SK-N-SH treated with all-trans-retinoic acid at 6 μM for 48 hours (cell line): Measurements from ENCODE around the gene TRPM7.
"Not testable (repeated sequence)": the region's sequence is repeated elsewhere in the genome, so short reads cannot be mapped to it uniquely, and the experiment has no call there.

Experiments
- ATAC-seq: fragments of 200-7000 bp; cut with Tn5 transposase; 3 replicates; pipeline ENCODE4 v1.9.1; 2020; ENCODE audit warnings: mild to moderate bottlenecking, moderate library complexity
- ARNTL ChIP-seq: fragments of 450-650 bp; formaldehyde crosslinking; IDR thresholded peaks from 2 replicates; pipeline ENCODE4 v1.5.0; 2020; ENCODE audit warnings: low read depth, mild to moderate bottlenecking, moderate library complexity, borderline replicate concordance
- BACH2 ChIP-seq: fragments of 250-450 bp; sonication (Bioruptor Pico); IDR thresholded peaks from 2 replicates; pipeline ENCODE4 v1.9.0; 2021; ENCODE audit warnings: mild to moderate bottlenecking, borderline replicate concordance
- CSDC2 ChIP-seq: fragments of 250-450 bp; sonication (Bioruptor Pico); IDR thresholded peaks from 2 replicates; pipeline ENCODE4 v1.5.0; 2020; ENCODE audit warnings: mild to moderate bottlenecking, moderate library complexity
- ESRRG ChIP-seq: fragments of 250-450 bp; sonication (Bioruptor Pico); IDR thresholded peaks from 2 replicates; pipeline ENCODE4 v1.6.1; 2021; ENCODE audit warnings: mild to moderate bottlenecking
- ISL1 ChIP-seq: fragments of 250-450 bp; sonication (Bioruptor Pico); IDR thresholded peaks from 2 replicates; pipeline ENCODE4 v2.1.2; 2022; ENCODE audit warnings: mild to moderate bottlenecking, moderate library complexity
- OSR1 ChIP-seq: fragments of 250-450 bp; sonication (Bioruptor Pico); IDR thresholded peaks from 2 replicates; pipeline ENCODE4 v1.8.0; 2022; ENCODE audit warnings: moderate library complexity, mild to moderate bottlenecking, inconsistent platforms
- PPARA ChIP-seq: fragments of 250-450 bp; sonication (Bioruptor Pico); IDR thresholded peaks from 2 replicates; pipeline ENCODE4 v1.5.0; 2020; ENCODE audit warnings: mild to moderate bottlenecking, borderline replicate concordance
- RARB ChIP-seq: fragments of 250-450 bp; sonication (Bioruptor Pico); IDR thresholded peaks from 2 replicates; pipeline ENCODE4 v1.8.0; 2021; ENCODE audit warnings: mild to moderate bottlenecking, moderate library complexity
- SNAI2 ChIP-seq: fragments of 250-450 bp; sonication (Bioruptor Pico); IDR thresholded peaks from 2 replicates; pipeline ENCODE4 v1.5.0; 2020; ENCODE audit warnings: mild to moderate bottlenecking, moderate library complexity
- TCF4 ChIP-seq: fragments of 250-450 bp; sonication (Bioruptor Pico); IDR thresholded peaks from 2 replicates; pipeline ENCODE4 v1.8.0; 2021; ENCODE audit warnings: mild to moderate bottlenecking, moderate library complexity, borderline replicate concordance
- TOX ChIP-seq: fragments of 250-450 bp; sonication (Bioruptor Pico); IDR thresholded peaks from 2 replicates; pipeline ENCODE4 v1.8.0; 2021; ENCODE audit warnings: mild to moderate bottlenecking, moderate library complexity, borderline replicate concordance
- TSHZ2 ChIP-seq: fragments of 250-450 bp; sonication (Bioruptor Pico); IDR thresholded peaks from 2 replicates; pipeline ENCODE4 v1.5.0; 2020; ENCODE audit warnings: mild to moderate bottlenecking, moderate library complexity
- ZFP3 ChIP-seq: fragments of 250-450 bp; sonication (Bioruptor Pico); IDR thresholded peaks from 2 replicates; pipeline ENCODE4 v1.5.0; 2020; ENCODE audit warnings: mild to moderate bottlenecking, moderate library complexity
- ZFP30 ChIP-seq: fragments of 450-650 bp; formaldehyde crosslinking; IDR thresholded peaks from 2 replicates; pipeline ENCODE4 v1.5.0; 2022; ENCODE audit warnings: mild to moderate bottlenecking, moderate library complexity
- ZNF565 ChIP-seq: fragments of 450-650 bp; formaldehyde crosslinking; conservative IDR thresholded peaks from 2 replicates; pipeline ENCODE4 v1.5.0; 2020; ENCODE audit warnings: low read depth, mild to moderate bottlenecking, moderate library complexity
- ZNF70 ChIP-seq: fragments of 450-650 bp; formaldehyde crosslinking; IDR thresholded peaks from 2 replicates; pipeline ENCODE4 v1.5.0; 2020; ENCODE audit warnings: mild to moderate bottlenecking, moderate library complexity
- ZNF8 ChIP-seq: fragments of 450-650 bp; formaldehyde crosslinking; IDR thresholded peaks from 2 replicates; pipeline ENCODE4 v1.5.0; 2020; ENCODE audit warnings: mild to moderate bottlenecking, moderate library complexity
- TF ChIP-seq, protein P1 (sequence below): fragments of 250-450 bp; sonication (Bioruptor Pico); IDR thresholded peaks from 2 replicates; pipeline ENCODE4 v1.5.1; 2020; ENCODE audit warnings: low read depth, mild to moderate bottlenecking, moderate library complexity
- TF ChIP-seq, protein P2 (sequence below): fragments of 250-450 bp; sonication (Bioruptor Pico); IDR thresholded peaks from 2 replicates; pipeline ENCODE4 v1.8.0; 2020; ENCODE audit warnings: mild to moderate bottlenecking, moderate library complexity, borderline replicate concordance
- TF ChIP-seq, protein P3 (sequence below): fragments of 250-450 bp; sonication (Bioruptor Pico); IDR thresholded peaks from 2 replicates; pipeline ENCODE4 v1.5.1; 2021; ENCODE audit warnings: mild to moderate bottlenecking, moderate library complexity
- TF ChIP-seq, protein P4 (sequence below): fragments of 250-450 bp; sonication (Bioruptor Pico); IDR thresholded peaks from 2 replicates; pipeline ENCODE4 v1.8.0; 2021; ENCODE audit warnings: low read depth, mild to moderate bottlenecking, moderate library complexity, borderline replicate concordance

TRPM7 gene

GRCh38 chr15:50607129-50607528, 79.5 kb downstream of the TRPM7 start:
- TF ChIP-seq PPARA (CRISPR knock-in tag) (no peak), ZNF70 (CRISPR knock-in tag) (no peak), ZFP30 (CRISPR knock-in tag) (no peak), TOX (CRISPR knock-in tag) (no peak), ISL1 (CRISPR knock-in tag) (no peak), ZFP3 (CRISPR knock-in tag) (no peak), CSDC2 (no peak), ZNF8 (CRISPR knock-in tag) (no peak)
- TF ChIP-seq, protein P1, sequence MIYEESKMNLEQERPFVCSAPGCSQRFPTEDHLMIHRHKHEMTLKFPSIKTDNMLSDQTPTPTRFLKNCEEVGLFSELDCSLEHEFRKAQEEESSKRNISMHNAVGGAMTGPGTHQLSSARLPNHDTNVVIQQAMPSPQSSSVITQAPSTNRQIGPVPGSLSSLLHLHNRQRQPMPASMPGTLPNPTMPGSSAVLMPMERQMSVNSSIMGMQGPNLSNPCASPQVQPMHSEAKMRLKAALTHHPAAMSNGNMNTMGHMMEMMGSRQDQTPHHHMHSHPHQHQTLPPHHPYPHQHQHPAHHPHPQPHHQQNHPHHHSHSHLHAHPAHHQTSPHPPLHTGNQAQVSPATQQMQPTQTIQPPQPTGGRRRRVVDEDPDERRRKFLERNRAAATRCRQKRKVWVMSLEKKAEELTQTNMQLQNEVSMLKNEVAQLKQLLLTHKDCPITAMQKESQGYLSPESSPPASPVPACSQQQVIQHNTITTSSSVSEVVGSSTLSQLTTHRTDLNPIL (CRISPR knock-in tag) = no peak
- TF ChIP-seq, protein P2, sequence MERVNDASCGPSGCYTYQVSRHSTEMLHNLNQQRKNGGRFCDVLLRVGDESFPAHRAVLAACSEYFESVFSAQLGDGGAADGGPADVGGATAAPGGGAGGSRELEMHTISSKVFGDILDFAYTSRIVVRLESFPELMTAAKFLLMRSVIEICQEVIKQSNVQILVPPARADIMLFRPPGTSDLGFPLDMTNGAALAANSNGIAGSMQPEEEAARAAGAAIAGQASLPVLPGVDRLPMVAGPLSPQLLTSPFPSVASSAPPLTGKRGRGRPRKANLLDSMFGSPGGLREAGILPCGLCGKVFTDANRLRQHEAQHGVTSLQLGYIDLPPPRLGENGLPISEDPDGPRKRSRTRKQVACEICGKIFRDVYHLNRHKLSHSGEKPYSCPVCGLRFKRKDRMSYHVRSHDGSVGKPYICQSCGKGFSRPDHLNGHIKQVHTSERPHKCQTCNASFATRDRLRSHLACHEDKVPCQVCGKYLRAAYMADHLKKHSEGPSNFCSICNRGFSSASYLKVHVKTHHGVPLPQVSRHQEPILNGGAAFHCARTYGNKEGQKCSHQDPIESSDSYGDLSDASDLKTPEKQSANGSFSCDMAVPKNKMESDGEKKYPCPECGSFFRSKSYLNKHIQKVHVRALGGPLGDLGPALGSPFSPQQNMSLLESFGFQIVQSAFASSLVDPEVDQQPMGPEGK = no peak
- ATAC-seq = no peak

- TF ChIP-seq ZFP30 (CRISPR knock-in tag) (no peak), RARB (CRISPR knock-in tag) (no peak), ZNF8 (CRISPR knock-in tag) (no peak), ESRRG (CRISPR knock-in tag) (no peak), TSHZ2 (CRISPR knock-in tag) (no peak), TOX (CRISPR knock-in tag) (no peak), PPARA (CRISPR knock-in tag) (no peak), SNAI2 (CRISPR knock-in tag) (no peak), TCF4 (CRISPR knock-in tag) (no peak), OSR1 (CRISPR knock-in tag) (no peak), ISL1 (CRISPR knock-in tag) (no peak), BACH2 (no peak), ZNF565 (CRISPR knock-in tag) (no peak)
- TF ChIP-seq, protein P3, sequence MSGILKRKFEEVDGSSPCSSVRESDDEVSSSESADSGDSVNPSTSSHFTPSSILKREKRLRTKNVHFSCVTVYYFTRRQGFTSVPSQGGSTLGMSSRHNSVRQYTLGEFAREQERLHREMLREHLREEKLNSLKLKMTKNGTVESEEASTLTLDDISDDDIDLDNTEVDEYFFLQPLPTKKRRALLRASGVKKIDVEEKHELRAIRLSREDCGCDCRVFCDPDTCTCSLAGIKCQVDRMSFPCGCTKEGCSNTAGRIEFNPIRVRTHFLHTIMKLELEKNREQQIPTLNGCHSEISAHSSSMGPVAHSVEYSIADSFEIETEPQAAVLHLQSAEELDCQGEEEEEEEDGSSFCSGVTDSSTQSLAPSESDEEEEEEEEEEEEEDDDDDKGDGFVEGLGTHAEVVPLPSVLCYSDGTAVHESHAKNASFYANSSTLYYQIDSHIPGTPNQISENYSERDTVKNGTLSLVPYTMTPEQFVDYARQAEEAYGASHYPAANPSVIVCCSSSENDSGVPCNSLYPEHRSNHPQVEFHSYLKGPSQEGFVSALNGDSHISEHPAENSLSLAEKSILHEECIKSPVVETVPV (CRISPR knock-in tag) = no peak
- ATAC-seq = no peak
Measured at GRCh38 chr15:50605462-50605861, 81.1 kb downstream of the TRPM7 start.

GRCh38 chr15:50602028-50602427, 84.6 kb downstream of the TRPM7 start:
- not testable (repeated sequence) for ATAC-seq

DNA sequence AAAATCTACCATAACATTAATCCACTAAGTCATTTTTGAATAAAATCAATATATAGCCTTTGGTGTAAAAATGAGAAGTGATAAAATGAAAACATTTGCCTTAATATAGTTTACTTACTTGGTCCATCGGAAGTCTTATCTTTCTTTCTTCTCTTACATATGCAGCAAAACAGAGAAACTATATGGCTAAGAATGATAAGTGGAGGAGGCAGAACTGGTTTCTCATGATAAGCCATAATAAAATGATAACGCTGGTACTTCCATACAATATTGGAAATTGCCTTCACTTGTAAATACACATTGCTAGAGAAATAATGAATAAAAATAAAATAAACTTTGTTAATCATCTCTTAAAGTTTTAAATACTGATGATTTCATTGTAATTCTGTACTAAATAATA, 92.3 kb downstream of the TRPM7 start:
- no peak for ATAC-seq
- TF ChIP-seq ARNTL (no peak), ISL1 (CRISPR knock-in tag) (no peak), TSHZ2 (CRISPR knock-in tag) (no peak), SNAI2 (CRISPR knock-in tag) (no peak), OSR1 (CRISPR knock-in tag) (no peak), TCF4 (CRISPR knock-in tag) (no peak), ESRRG (CRISPR knock-in tag) (no peak), ZNF70 (CRISPR knock-in tag) (no peak), ZFP3 (CRISPR knock-in tag) (no peak), TOX (CRISPR knock-in tag) (no peak)
- TF ChIP-seq, protein P4, sequence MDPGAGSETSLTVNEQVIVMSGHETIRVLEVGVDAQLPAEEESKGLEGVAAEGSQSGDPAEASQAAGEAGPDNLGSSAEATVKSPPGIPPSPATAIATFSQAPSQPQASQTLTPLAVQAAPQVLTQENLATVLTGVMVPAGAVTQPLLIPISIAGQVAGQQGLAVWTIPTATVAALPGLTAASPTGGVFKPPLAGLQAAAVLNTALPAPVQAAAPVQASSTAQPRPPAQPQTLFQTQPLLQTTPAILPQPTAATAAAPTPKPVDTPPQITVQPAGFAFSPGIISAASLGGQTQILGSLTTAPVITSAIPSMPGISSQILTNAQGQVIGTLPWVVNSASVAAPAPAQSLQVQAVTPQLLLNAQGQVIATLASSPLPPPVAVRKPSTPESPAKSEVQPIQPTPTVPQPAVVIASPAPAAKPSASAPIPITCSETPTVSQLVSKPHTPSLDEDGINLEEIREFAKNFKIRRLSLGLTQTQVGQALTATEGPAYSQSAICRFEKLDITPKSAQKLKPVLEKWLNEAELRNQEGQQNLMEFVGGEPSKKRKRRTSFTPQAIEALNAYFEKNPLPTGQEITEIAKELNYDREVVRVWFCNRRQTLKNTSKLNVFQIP = no peak
- TF ChIP-seq, protein P3 (CRISPR knock-in tag) = no peak
